Fibroblast of villous mesenchyme (primary cell): ENCODE data around the gene DISP2. TPM values are rescaled to one million over a fixed set of nuclear protein-coding genes. Genes with fewer than 3 reads are reported as not detected.
A peak's percentile ranks its signal among the peaks of the same experiment; 100 is the strongest.

Experiments used
- DNase-seq: peaks from one replicate; pipeline ENCODE4 v3.0.0-alpha.2; 2010; ENCODE audit warnings: low read depth
- H3K4me3 ChIP-seq: 2 replicates; pipeline ENCODE4 v1.5.1; 2011; ENCODE audit warnings: low read depth, mild to moderate bottlenecking, low read length
- CTCF ChIP-seq: IDR thresholded peaks from 2 replicates; pipeline ENCODE4 v1.5.1; 2012; ENCODE audit warnings: low read depth, mild to moderate bottlenecking, low read length; ENCODE audit not compliant: insufficient read depth
- total RNA-seq: library from RNA; depleted of rRNA; stranded (reverse); fragments of >200 nt; gene quantifications from 2 replicates; pipeline ENCODE4 v1.2.3, GENCODE V29; 2012

DISP2 gene
- total RNA-seq, 1 donor: under 0.01 TPM

DNA sequence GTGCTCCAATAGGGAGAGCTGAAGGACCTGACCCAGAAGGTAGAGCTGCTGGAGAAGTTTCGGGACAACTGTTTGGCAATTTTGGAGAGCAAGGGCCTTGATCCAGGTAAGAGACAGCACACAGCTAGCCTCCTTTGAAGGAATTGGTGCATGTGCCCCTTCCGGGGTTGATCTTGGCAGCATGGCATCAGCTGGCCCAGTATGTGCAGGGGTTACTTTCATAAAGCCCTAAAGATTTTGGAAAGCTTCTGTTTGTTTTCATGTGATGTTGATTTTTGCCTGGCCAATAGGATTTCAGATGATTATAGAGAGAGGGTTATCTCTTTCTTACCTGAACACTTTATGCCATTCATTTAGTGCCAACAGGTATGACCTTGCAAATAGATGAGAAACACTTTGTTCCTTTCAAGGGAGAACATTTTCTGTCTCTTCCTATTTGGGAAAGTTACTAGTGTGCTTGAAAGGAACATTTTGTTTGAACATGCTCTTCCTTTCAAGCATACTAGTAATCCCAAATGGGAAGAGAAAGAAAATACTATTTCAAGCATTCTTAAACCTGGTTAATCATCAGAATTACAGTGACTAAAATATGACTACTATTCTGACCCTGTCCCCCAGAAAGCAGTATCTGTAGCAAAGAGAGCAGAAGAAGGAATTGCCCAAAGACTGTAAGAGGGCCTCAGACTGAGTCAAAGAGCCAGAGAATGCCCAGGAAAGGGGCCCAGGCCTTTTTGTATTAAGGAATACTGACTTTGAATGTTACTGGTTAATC, 32.0 kb downstream of the DISP2 start:
- DNase-seq: no peak
- no peak for TF ChIP-seq CTCF
- no peak overlapping the region for H3K4me3 ChIP-seq

- TF ChIP-seq CTCF: no peak
- no peak overlapping the region for H3K4me3 ChIP-seq
- DNase-seq: peak; percentile 22
Measured at GRCh38 chr15:40392986-40393948, 35.2 kb downstream of the DISP2 start.

- no peak for TF ChIP-seq CTCF
- DNase-seq: no peak
- no peak overlapping the region for H3K4me3 ChIP-seq
Measured at GRCh38 chr15:40397688-40398412, 39.8 kb downstream of the DISP2 start.

DNA sequence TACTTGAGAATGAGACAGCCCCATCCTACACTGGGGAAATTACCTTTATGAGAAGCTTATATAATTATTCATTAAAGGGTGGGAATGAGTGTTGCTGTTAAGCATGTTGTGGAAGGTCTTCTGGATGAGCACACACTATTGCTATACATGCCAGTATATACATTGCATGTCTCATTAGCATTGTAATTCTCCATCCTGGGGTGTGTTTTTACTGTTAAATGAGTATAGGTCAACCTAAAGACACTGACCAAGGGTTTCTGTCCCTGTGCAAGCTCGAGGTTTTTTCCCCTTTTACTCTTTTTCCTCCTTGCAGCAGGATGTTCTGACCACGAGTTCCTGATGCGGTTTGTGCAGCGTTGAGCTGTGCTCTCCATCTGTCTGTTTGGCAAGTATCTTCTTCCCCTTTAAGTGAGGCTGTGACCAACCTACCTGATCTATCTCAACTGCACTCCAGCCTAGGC, 40.4 kb downstream of the DISP2 start:
- H3K4me3 ChIP-seq: no peak overlapping the region
- no peak for DNase-seq
- TF ChIP-seq CTCF: no peak

GRCh38 chr15:40399370-40399769, 41.4 kb downstream of the DISP2 start:
- no peak overlapping the region for H3K4me3 ChIP-seq
- TF ChIP-seq CTCF: no peak
- no peak for DNase-seq

GRCh38 chr15:40405501-40406381, 47.7 kb downstream of the DISP2 start, which contains the start of gene IVD:
Gene IVD, plus strand, starts transcription at chr15:40405795. Its CDS starts 33 bp downstream, at chr15:40405828.
- peak within 1 kb of the TSS; percentile 95 for H3K4me3 ChIP-seq
- TF ChIP-seq CTCF: no peak
- DNase-seq: peak; percentile 96
